ENCODE results near the gene NOSIP. TPM values are rescaled to one million over a fixed set of nuclear protein-coding genes. Genes with fewer than 3 reads are reported as not detected.
"Not testable (repeated sequence)": the region's sequence is repeated elsewhere in the genome, so short reads cannot be mapped to it uniquely, and the experiment has no call there.

Gene NOSIP
- total and polyA plus RNA-seq, 8 donors = 18.1 to 354 (median 87.3) TPM

DNA sequence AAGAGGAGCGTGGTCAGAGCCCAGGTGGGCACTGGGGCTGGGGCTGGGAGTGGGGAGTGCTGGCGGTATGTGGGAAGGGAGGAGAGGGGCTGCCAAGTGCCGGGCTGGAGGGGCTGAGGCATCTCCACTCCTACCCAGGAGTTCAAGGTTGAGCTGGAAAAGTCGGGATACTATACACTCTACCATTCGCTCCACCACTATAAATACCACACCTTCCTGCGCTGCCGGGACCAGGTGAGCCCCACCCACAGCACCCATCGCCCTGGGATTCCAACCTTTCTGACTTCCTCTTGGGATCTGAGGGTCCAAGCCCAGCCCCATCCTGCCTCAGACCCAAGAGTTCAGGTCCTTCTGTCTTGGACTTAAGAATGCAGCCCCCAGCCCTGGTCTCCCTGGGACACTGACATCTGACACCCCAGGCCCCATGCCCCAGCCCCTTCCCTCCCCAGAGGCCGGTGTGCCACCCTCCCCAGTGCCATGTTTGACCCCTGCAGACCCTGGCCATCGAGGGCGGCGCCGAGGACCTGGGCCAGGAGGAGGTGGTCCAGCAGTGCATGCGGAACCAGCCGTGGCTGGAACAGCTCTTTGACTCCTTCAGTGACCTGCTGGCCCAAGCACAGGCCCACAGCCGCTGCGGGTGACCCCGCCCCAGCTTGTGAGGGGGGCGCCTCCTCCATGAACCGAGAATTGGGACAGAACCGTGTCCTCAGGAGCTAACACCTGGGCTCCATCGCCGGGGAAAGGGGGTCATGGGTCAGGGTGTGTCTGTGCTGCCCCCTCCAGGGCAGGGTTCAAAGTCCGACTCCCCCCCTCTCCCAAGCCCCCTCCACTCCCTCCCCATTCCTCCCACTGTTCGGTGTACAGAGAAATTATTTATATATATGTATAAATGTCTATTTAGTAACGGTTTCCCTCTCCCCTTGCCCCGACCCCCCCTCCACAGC lies 44.9 kb upstream of the NOSIP start:
- no peak for DNase-seq
- 67 to 78% (median 72%) methylated on average over 20 to 27 of the region's 27 CpGs for WGBS, 5 donors
- TF ChIP-seq EP300 (IDR thresholded peaks at IDR 0.05) = no peak
- TF ChIP-seq POLR2A (IDR thresholded peaks at IDR 0.05) = no peak
- TF ChIP-seq, protein P1, sequence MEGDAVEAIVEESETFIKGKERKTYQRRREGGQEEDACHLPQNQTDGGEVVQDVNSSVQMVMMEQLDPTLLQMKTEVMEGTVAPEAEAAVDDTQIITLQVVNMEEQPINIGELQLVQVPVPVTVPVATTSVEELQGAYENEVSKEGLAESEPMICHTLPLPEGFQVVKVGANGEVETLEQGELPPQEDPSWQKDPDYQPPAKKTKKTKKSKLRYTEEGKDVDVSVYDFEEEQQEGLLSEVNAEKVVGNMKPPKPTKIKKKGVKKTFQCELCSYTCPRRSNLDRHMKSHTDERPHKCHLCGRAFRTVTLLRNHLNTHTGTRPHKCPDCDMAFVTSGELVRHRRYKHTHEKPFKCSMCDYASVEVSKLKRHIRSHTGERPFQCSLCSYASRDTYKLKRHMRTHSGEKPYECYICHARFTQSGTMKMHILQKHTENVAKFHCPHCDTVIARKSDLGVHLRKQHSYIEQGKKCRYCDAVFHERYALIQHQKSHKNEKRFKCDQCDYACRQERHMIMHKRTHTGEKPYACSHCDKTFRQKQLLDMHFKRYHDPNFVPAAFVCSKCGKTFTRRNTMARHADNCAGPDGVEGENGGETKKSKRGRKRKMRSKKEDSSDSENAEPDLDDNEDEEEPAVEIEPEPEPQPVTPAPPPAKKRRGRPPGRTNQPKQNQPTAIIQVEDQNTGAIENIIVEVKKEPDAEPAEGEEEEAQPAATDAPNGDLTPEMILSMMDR (IDR thresholded peaks at IDR 0.05) = no peak
- no peak for TF ChIP-seq POLR2AphosphoS5 (IDR thresholded peaks at IDR 0.05)
- Histone ChIP-seq H3K27me3 (no peaks in the 10 kb centered on the region), H3K9me3 (no peaks in the 10 kb centered on the region), H3K36me3 (peaks cover 27 to 69% (median 61%) of the 10 kb centered on the region in 4 donors), H3K4me3 (no peak overlapping the region), H3K27ac (no peak overlapping the region), H3K4me1 (peaks cover 0 to 8% (median 3%) of the 10 kb centered on the region in 4 donors)
- intact Hi-C loops (cut with DNase I; ENCODE audit: low total_unique reads) = no loop called here

DNA sequence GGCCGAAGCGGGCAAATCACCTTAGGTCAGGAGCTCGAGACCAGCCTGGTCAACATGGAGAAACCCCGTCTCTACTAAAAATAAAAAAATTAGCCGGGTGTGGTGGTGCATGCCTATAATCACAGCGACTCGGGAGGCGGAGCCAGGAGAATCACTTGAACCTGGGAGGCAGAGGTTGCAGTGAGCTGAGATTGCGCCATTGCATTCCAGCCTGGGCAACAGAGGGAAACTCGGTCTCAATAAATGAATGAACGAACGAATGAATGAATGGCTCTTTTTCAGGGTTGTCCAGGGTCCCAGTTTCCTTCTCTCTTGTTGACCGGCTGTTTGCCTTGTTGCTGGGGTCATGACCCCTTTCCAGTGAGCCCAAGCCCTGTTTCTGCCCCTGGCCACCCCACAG lies 37.5 kb upstream of the NOSIP start:
- Histone ChIP-seq H3K36me3 (peaks cover 57 to 94% (median 90%) of the 10 kb centered on the region in 4 donors), H3K4me1 (peaks cover 0 to 18% (median 4%) of the 10 kb centered on the region in 4 donors)
- DNase-seq; intact Hi-C loops (cut with DNase I; ENCODE audit: low total_unique reads); H3K27me3 ChIP-seq; H3K4me3 ChIP-seq; H3K27ac ChIP-seq; H3K9me3 ChIP-seq: not testable (repeated sequence)
- WGBS, 5 donors = 89 to 95% (median 93%) methylated on average over 13 of the region's 13 CpGs

DNA sequence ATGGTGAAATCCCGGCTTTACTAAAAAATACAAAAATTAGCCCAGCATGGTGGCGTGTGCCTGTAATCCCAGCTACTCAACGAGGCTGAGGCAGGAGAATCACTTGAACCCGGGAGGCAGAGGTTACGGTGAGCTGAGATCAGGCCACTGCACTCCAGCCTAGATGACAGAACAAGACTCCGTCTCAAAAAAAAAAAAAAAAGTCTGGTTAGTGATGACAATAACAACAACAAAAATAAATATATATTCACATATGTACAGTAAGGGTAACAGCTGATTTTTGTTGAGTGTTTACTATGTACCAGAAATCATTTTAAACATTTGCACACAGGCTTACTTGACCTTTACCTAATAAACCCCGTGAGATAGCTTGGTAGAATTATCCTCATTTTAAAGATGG lies 36.6 kb upstream of the NOSIP start:
- H3K4me3 ChIP-seq = no peak overlapping the region
- H3K9me3 ChIP-seq = no peaks in the 10 kb centered on the region
- H3K27me3 ChIP-seq = no peaks in the 10 kb centered on the region
- TF ChIP-seq, protein P1 (IDR thresholded peaks at IDR 0.05) = no peak
- TF ChIP-seq POLR2A (IDR thresholded peaks at IDR 0.05) = no peak
- no peak for TF ChIP-seq POLR2AphosphoS5 (IDR thresholded peaks at IDR 0.05)
- TF ChIP-seq EP300 (IDR thresholded peaks at IDR 0.05) = no peak
- peaks cover 53 to 87% (median 83%) of the 10 kb centered on the region in 4 donors for H3K36me3 ChIP-seq
- intact Hi-C loops (cut with DNase I; ENCODE audit: low total_unique reads) = no loop called here
- no peak for DNase-seq
- no peak overlapping the region for H3K27ac ChIP-seq
- peaks cover 0 to 27% (median 8%) of the 10 kb centered on the region in 4 donors for H3K4me1 ChIP-seq
- 88 to 94% (median 92%) methylated on average over 7 of the region's 7 CpGs for WGBS, 5 donors

DNA sequence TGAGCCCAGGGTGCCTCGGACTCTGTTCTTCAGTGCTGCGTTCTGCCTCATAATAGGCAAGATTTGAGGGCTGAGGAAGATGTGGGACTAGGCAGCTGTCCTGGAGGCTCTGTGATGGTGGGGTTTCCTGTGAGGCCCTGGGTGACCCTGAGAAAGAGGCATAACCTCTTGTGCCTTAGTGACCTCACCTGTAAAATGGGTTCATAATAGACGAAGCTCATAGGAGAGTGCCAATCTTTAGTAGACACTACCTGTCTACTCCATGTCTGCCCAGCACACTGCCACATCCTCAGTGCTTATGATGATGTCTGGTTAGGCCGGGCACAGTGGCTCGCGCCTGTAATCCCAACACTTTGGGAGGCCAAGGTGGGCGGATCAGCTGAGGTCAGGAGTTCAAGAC lies 36.2 kb upstream of the NOSIP start:
- Histone ChIP-seq H3K27me3 (no peaks in the 10 kb centered on the region), H3K4me1 (peaks cover 0 to 30% (median 8%) of the 10 kb centered on the region in 4 donors), H3K36me3 (peaks cover 49 to 83% (median 79%) of the 10 kb centered on the region in 4 donors), H3K27ac (no peak overlapping the region), H3K4me3 (no peak overlapping the region), H3K9me3 (no peaks in the 10 kb centered on the region)
- TF ChIP-seq POLR2A (IDR thresholded peaks at IDR 0.05) (no peak), EP300 (IDR thresholded peaks at IDR 0.05) (no peak), POLR2AphosphoS5 (IDR thresholded peaks at IDR 0.05) (no peak)
- TF ChIP-seq, protein P1 (IDR thresholded peaks at IDR 0.05) = no peak
- no peak for DNase-seq
- intact Hi-C loops (cut with DNase I; ENCODE audit: low total_unique reads) = no loop called here
- WGBS, 5 donors = 94 to 98% (median 96%) methylated on average over 7 of the region's 7 CpGs

DNA sequence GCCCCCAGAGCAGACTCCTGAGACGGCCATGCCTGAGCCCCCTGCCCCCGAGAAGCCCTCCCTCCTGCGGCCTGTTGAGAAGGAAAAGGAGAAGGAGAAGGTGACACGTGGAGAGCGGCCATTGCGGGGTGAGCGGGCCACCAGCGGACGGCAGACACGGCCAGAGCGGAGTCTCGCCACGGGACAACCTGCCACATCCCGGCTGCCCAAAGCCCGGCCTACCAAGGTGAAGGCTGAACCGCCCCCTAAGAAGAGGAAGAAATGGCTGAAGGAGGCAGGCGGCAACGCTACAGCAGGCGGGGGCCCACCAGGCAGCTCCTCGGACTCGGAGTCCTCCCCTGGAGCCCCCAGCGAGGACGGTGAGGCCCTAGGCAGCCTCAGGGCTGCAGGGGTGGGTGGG lies 35.5 kb upstream of the NOSIP start:
- intact Hi-C loops (cut with DNase I; ENCODE audit: low total_unique reads) = no loop called here
- Histone ChIP-seq H3K4me1 (peaks cover 0 to 30% (median 8%) of the 10 kb centered on the region in 4 donors), H3K4me3 (no peak overlapping the region), H3K27ac (no peak overlapping the region), H3K36me3 (peaks cover 45 to 83% (median 78%) of the 10 kb centered on the region in 4 donors), H3K9me3 (no peaks in the 10 kb centered on the region), H3K27me3 (no peaks in the 10 kb centered on the region)
- 92 to 97% (median 96%) methylated on average over 23 of the region's 23 CpGs for WGBS, 5 donors
- no peak for DNase-seq
- TF ChIP-seq POLR2A (IDR thresholded peaks at IDR 0.05) = no peak
- TF ChIP-seq EP300 (IDR thresholded peaks at IDR 0.05) = no peak
- TF ChIP-seq POLR2AphosphoS5 (IDR thresholded peaks at IDR 0.05) = no peak
- TF ChIP-seq, protein P1 (IDR thresholded peaks at IDR 0.05) = no peak
